WTC11 (cell line): ENCODE results near the gene CGB7. TPM values are rescaled to one million over a fixed set of nuclear protein-coding genes. Genes with fewer than 3 reads are reported as not detected.
"Not testable (repeated sequence)": the region's sequence is repeated elsewhere in the genome, so short reads cannot be mapped to it uniquely, and the experiment has no call there.

Experiments
- ATAC-seq: fragments of 200-7000 bp; cut with Tn5 transposase; 2 replicates; pipeline ENCODE4 v1.10.0; 2021; ENCODE audit warnings: mild to moderate bottlenecking, moderate library complexity
- CTCF ChIA-PET: fragments of 300-600 bp; sonication (Branson Sonifier 250); formaldehyde crosslinking; loops from one replicate; lab custom pipeline; 2021; ENCODE audit warnings: antibody characterized with exemption; lab: Charles Lee
- POLR2A ChIA-PET: fragments of 350-600 bp; sonication (Branson Sonifier 250); formaldehyde crosslinking; loops from one replicate; lab custom pipeline; 2021; ENCODE audit warnings: antibody characterized with exemption; lab: Charles Lee
- DNase-seq: peaks from one replicate; pipeline ENCODE4 v3.0.0; 2021; ENCODE audit warnings: low spot score
- H3K27ac Mint-ChIP-seq: 2 replicates; pipeline ENCODE4 v1.8.0; 2021; ENCODE audit warnings: mixed read lengths
- H3K27me3 Mint-ChIP-seq: 2 replicates; pipeline ENCODE4 v1.8.0; 2021; ENCODE audit warnings: low read depth, mild to moderate bottlenecking, moderate library complexity, mixed read lengths
- H3K36me3 Mint-ChIP-seq: 2 replicates; pipeline ENCODE4 v1.8.0; 2021; ENCODE audit warnings: mixed read lengths
- H3K4me1 Mint-ChIP-seq: 2 replicates; pipeline ENCODE4 v1.8.0; 2022; ENCODE audit warnings: mixed read lengths
- H3K4me3 Mint-ChIP-seq: 2 replicates; pipeline ENCODE4 v1.8.0; 2021; ENCODE audit warnings: mild to moderate bottlenecking, moderate library complexity, mixed read lengths
- H3K9me3 Mint-ChIP-seq: 2 replicates; pipeline ENCODE4 v1.8.0; 2021; ENCODE audit warnings: mixed read lengths
- CREM ChIP-seq: sonication (generic); formaldehyde crosslinking; IDR thresholded peaks from 2 replicates; pipeline ENCODE4 v1.8.1; 2022; ENCODE audit warnings: mild to moderate bottlenecking, missing genetic modification reagents, moderate library complexity
- NFYB ChIP-seq: sonication (generic); formaldehyde crosslinking; conservative IDR thresholded peaks from 2 replicates; pipeline ENCODE4 v1.8.0; 2022; ENCODE audit warnings: low read depth, missing genetic modification reagents
- PRRX2 ChIP-seq: fragments of 250-450 bp; sonication (Bioruptor Pico); IDR thresholded peaks from 2 replicates; pipeline ENCODE4 v1.8.0; 2021; ENCODE audit warnings: mild to moderate bottlenecking
- total RNA-seq: library from RNA; stranded (reverse); gene quantifications from 3 replicates; pipeline ENCODE4 v1.2.3, GENCODE V29; 2021
- TF ChIP-seq, protein P1 (sequence below): fragments of 200-600 bp; IDR thresholded peaks from 2 replicates; pipeline ENCODE4 v1.8.0; 2022; ENCODE audit warnings: antibody characterized with exemption
- TF ChIP-seq, protein P2 (sequence below): sonication (generic); formaldehyde crosslinking; IDR thresholded peaks from 2 replicates; pipeline ENCODE4 v1.8.1; 2023; ENCODE audit warnings: mild to moderate bottlenecking, moderate library complexity, missing genetic modification reagents

Gene CGB7
- total RNA-seq, 1 experiment from 2014 or later, result 1.6 TPM

DNA sequence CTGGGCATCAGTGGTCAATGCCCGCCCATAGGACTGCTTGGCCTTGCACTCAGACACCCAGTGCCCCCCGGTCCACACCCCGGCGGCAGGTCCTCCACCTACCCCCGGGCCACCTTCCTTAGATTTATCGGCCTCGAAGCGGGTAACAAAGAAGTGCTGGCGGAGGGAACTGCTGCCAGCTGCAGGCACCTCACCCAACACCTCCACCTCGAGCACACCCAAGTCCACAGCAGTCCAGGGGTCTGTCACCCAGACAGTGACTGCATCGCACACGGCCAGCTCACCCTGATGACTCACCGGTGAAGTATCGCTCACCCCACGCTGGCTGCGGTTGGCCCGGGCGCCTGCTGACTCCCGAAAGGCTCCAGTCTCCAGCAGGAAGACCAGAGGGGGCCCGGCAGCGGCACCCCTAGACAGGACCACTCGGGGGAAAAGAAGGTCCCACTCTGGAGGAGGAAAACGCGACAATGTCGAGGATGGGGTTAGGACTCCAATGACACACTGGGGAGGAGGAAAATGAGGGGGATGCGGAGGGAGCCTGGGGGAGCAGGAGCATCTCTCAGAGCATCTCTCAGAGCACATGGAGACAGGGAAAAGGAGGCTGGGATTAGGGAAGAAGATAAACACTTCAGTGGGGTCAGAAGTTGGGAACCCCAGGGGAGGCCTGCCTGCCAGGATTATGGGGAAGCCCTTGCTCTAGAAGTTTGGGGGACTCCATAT is 18.8 kb downstream of the CGB7 start:
- DNase-seq, H3K4me1 Mint-ChIP-seq, ATAC-seq, H3K27ac Mint-ChIP-seq, POLR2A ChIA-PET, H3K4me3 Mint-ChIP-seq, H3K9me3 Mint-ChIP-seq, CTCF ChIA-PET, H3K36me3 Mint-ChIP-seq: not testable (repeated sequence)
- H3K27me3 Mint-ChIP-seq, result peaks cover 13% of the 10 kb centered on the region

DNA sequence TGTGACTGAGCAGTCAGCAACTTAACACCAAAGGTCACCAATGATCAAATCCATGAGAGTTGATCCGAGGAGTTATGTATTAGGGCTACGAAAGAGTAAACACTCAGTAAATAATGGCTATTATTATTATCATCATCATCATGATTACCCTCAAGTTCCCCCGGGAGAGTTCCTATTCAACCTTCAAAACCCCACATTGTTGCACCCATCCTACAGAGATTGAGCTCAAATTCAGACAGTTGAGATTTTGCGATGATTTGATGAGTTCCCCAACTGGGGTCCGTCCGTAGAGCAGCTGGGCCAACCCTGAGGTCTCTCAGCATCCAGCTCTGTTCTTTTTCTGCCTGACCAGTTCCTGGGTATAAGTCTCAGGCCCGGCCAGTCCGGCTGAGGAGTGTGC is 19.4 kb downstream of the CGB7 start:
- H3K4me3 Mint-ChIP-seq, H3K27ac Mint-ChIP-seq, ATAC-seq, H3K9me3 Mint-ChIP-seq, CTCF ChIA-PET, DNase-seq, H3K36me3 Mint-ChIP-seq, H3K4me1 Mint-ChIP-seq, POLR2A ChIA-PET: not testable (repeated sequence)
- peaks cover 13% of the 10 kb centered on the region for H3K27me3 Mint-ChIP-seq

DNA sequence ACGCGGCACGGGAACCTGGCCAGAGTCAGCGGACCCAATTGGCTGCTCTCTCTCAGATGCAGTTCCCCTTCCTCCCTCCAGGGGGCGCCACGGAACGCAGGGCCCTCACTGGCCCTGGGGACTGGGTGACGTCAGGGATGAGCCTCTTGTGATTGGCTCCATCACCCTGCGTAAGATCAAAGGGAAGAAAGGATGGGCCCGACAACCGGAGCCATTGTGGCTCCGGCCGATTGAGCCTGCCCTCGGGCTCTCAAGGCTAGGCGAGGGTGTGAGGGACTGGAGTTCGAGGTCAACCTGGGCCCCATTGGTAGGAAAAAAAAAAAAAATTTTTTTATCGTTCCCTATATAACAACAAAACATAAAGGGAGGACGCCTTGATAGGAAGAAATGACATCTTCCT is 20.7 kb downstream of the CGB7 start, which contains the start of gene CGB1:
TSS of gene CGB1 (minus strand) at position 81 of the 400 bp plus-strand sequence. CDS start 184 bp downstream, outside the sequence.
- peak; percentile 82 for DNase-seq
- Mint-ChIP-seq H3K4me3 (0 out of 2 replicates have a peak within 1 kb of the TSS, but pooled peaks have one; percentile 16), H3K27me3 (peaks cover 16% of the 10 kb centered on the region)
- H3K4me1 Mint-ChIP-seq, H3K27ac Mint-ChIP-seq, POLR2A ChIA-PET, H3K9me3 Mint-ChIP-seq, H3K36me3 Mint-ChIP-seq: not testable (repeated sequence)
- ATAC-seq, result peak; percentile 68
- CTCF ChIA-PET, result interaction anchor here (0.6 kb wide), 1 partner anchor 64 kb away, joined by 6 read pairs; no protein-coding TSS in a partner anchor
- TF ChIP-seq, protein P1, sequence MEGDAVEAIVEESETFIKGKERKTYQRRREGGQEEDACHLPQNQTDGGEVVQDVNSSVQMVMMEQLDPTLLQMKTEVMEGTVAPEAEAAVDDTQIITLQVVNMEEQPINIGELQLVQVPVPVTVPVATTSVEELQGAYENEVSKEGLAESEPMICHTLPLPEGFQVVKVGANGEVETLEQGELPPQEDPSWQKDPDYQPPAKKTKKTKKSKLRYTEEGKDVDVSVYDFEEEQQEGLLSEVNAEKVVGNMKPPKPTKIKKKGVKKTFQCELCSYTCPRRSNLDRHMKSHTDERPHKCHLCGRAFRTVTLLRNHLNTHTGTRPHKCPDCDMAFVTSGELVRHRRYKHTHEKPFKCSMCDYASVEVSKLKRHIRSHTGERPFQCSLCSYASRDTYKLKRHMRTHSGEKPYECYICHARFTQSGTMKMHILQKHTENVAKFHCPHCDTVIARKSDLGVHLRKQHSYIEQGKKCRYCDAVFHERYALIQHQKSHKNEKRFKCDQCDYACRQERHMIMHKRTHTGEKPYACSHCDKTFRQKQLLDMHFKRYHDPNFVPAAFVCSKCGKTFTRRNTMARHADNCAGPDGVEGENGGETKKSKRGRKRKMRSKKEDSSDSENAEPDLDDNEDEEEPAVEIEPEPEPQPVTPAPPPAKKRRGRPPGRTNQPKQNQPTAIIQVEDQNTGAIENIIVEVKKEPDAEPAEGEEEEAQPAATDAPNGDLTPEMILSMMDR, result peak; percentile 91

DNA sequence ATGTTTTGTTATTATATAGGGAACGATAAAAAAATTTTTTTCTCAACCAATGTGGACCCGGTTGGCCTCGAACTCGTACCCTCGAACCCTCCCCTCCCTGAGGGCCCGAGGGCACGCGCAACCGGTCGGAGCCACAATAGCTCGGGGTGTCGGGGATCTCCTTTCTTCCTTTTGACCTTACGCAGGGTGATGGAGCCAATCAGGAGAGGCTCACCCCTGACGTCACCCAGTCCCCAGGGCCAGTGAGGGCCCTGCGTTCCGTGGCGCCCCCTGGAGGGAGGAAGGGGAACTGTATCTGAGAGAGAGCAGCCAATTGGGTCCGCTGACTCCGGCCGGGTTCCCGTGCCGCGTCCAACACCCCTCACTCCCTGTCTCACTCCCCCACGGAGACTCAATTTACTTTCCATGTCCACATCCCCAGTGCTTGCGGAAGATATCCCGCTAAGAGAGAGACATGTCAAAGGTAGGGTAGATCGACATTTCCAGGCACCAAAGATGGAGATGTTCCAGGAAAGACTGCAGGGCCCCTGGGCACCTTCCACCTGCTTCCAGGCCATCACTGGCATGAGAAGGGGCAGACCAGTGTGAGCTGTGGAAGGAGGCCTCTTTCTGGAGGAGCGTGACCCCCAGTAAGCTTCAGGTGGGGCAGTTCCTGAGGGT is 25.8 kb downstream of the CGB7 start, which contains the start of gene CGB2:
TSS of gene CGB2 (plus strand) at position 249 of the 660 bp plus-strand sequence. CDS start at position 455, 206 bp downstream.
- H3K9me3 Mint-ChIP-seq, H3K36me3 Mint-ChIP-seq, POLR2A ChIA-PET, H3K27ac Mint-ChIP-seq, H3K4me1 Mint-ChIP-seq: not testable (repeated sequence)
- Mint-ChIP-seq H3K4me3 (peak within 1 kb of the TSS; percentile 65), H3K27me3 (peaks cover 32% of the 10 kb centered on the region)
- CTCF ChIA-PET, result interaction anchor here (0.6 to 1.1 kb wide), 21 partner anchors 9 to 244 kb away, joined by 3 to 23 read pairs (median 4); partner anchors contain the start of genes CGB7, NTF4 and RUVBL2
- TF ChIP-seq NFYB (CRISPR knock-in tag), result peak; percentile 61
- TF ChIP-seq CREM (CRISPR knock-in tag), result peak; percentile 66; the same call in 1 of the 2 replicates
- TF ChIP-seq, protein P1, result peak; percentile 92
- TF ChIP-seq, protein P2, sequence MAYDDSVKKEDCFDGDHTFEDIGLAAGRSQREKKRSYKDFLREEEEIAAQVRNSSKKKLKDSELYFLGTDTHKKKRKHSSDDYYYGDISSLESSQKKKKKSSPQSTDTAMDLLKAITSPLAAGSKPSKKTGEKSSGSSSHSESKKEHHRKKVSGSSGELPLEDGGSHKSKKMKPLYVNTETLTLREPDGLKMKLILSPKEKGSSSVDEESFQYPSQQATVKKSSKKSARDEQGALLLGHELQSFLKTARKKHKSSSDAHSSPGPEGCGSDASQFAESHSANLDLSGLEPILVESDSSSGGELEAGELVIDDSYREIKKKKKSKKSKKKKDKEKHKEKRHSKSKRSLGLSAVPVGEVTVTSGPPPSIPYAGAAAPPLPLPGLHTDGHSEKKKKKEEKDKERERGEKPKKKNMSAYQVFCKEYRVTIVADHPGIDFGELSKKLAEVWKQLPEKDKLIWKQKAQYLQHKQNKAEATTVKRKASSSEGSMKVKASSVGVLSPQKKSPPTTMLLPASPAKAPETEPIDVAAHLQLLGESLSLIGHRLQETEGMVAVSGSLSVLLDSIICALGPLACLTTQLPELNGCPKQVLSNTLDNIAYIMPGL (CRISPR knock-in tag), result peak; percentile 67; the same call in 1 of the 2 replicates
- 0 out of 2 replicates have a peak, but pooled peaks have one; percentile 45 for TF ChIP-seq PRRX2 (CRISPR knock-in tag)
- DNase-seq (peak; percentile 89), ATAC-seq (peak; percentile 90)

DNA sequence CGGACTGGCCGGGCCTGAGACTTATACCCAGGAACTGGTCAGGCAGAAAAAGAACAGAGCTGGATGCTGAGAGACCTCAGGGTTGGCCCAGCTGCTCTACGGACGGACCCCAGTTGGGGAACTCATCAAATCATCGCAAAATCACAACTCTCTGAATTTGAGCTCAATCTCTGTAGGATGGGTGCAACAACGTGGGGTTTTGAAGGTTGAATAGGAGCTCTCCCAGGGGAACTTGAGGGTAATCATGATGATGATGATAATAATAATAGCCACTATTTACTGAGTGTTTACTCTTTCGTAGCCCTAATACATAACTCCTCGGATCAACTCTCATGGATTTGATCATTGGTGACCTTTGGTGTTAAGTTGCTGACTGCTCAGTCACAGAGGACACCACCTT is 27.2 kb downstream of the CGB7 start:
- H3K9me3 Mint-ChIP-seq, H3K4me1 Mint-ChIP-seq, DNase-seq, H3K27ac Mint-ChIP-seq, H3K4me3 Mint-ChIP-seq, H3K36me3 Mint-ChIP-seq, ATAC-seq, POLR2A ChIA-PET: not testable (repeated sequence)
- peaks cover 33% of the 10 kb centered on the region for H3K27me3 Mint-ChIP-seq
- CTCF ChIA-PET, result interaction anchor here (1.5 kb wide), 1 partner anchor 30 kb away, joined by 4 read pairs; no protein-coding TSS in a partner anchor

DNA sequence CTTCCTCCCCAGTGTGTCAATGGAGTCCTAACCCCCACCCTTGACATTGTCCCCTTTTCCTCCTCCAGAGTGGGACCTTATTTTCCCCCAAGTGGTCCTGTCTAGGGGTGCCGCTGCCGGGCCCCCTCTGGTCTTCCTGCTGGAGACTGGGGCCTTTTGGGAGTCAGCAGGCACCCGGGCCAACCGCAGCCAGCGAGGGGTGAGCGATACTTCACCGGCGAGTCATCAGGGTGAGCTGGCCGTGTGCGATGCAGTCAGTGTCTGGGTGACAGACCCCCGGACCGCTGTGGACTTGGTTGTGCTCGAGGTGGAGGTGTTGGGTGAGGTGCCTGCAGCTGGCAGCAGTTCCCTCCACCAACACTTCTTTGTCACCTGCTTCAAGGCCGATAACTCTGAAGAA is 27.8 kb downstream of the CGB7 start:
- H3K27ac Mint-ChIP-seq, H3K9me3 Mint-ChIP-seq, DNase-seq, H3K36me3 Mint-ChIP-seq, H3K4me3 Mint-ChIP-seq, POLR2A ChIA-PET, ATAC-seq, H3K4me1 Mint-ChIP-seq: not testable (repeated sequence)
- CTCF ChIA-PET, result interaction anchor here (1.5 kb wide), 1 partner anchor 30 kb away, joined by 4 read pairs; no protein-coding TSS in a partner anchor
- peaks cover 37% of the 10 kb centered on the region for H3K27me3 Mint-ChIP-seq

DNA sequence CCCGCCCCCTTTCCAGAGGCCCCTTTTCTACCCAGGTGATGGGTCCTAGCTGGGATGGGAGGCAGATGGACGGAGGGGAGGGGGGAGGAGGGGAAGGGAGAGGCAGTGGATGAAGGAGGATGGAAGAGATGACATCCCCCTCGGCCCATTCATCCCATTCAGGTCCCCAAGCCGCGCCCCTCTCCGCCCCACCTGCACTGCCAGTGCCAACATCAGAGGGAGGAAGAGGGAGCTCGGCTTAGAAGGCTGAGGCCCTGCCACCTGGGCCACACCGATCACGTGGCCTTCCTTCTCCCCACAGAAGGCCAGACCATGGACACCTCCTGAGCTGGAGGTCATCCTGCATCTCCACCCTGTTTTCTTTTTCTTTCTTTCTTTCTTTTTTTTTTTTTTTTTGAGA is 28.9 kb downstream of the CGB7 start:
- H3K4me3 Mint-ChIP-seq, POLR2A ChIA-PET, H3K36me3 Mint-ChIP-seq, DNase-seq, ATAC-seq, H3K9me3 Mint-ChIP-seq, H3K27ac Mint-ChIP-seq, H3K4me1 Mint-ChIP-seq: not testable (repeated sequence)
- CTCF ChIA-PET, result interaction anchor here (0.7 to 2.0 kb wide), 5 partner anchors 9 to 197 kb away, joined by 3 to 6 read pairs (median 4); no protein-coding TSS in a partner anchor
- H3K27me3 Mint-ChIP-seq, result peaks cover 37% of the 10 kb centered on the region

DNA sequence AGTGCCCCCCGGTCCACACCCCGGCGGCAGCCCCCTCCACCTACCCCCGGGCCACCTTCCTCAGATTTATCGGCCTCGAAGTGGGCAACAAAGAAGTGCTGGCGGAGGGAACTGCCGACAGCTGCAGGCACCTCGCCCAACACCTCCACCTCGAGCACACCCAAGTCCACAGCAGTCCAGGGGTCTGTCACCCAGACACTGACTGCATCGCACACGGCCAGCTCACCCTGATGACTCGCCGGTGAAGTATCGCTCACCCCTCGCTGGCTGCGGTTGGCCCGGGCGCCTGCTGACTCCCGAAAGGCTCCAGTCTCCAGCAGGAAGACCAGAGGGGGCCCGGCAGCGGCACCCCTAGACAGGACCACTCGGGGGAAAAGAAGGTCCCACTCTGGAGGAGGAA is 31.9 kb downstream of the CGB7 start:
- ATAC-seq, H3K9me3 Mint-ChIP-seq, H3K4me1 Mint-ChIP-seq, POLR2A ChIA-PET, H3K36me3 Mint-ChIP-seq, CTCF ChIA-PET, H3K4me3 Mint-ChIP-seq, DNase-seq, H3K27ac Mint-ChIP-seq: not testable (repeated sequence)
- peaks cover 44% of the 10 kb centered on the region for H3K27me3 Mint-ChIP-seq
